NK-92 (cell line): Measurements from ENCODE around the gene CCDC86.

Experiments
- DNase-seq: peaks from one replicate; lab custom pipeline; 2025; ENCODE audit not compliant: unreplicated experiment; lab: John Stamatoyannopoulos, UW

The CCDC86 gene

DNA sequence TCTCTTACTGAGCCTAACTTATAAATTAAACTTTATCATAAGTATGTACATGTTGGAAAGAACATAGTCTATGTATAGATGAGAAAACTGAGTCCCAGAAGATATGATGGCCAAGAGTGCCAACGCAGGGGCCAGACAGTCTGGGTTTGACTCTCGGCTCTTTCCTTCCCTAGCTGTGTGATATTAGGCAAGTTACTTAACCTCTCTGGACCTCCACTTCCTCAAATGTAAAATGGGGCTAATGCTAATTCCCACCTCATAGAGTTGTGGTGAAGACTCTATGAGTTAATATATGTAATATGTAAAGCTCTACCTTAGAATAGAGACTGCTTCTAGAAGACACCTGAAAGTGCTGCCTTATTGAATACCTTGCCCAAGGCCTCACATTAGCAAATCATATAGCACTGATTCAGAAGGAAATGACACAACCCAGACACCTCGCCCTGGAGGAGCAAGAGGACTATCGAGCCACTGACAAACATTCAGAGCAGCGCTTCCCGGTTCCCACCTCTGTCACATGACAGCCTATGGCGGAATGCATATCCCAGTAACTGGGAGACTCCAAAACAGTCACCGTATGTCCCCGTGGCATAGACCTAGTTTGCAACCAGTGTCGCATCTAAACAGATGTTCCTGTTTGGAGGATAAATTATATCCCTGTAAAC is 11.3 kb upstream of the CCDC86 start:
- no peak for DNase-seq

- no peak for DNase-seq
Observed at GRCh38 chr11:60831143-60831500, 10.8 kb upstream of the CCDC86 start.

DNA sequence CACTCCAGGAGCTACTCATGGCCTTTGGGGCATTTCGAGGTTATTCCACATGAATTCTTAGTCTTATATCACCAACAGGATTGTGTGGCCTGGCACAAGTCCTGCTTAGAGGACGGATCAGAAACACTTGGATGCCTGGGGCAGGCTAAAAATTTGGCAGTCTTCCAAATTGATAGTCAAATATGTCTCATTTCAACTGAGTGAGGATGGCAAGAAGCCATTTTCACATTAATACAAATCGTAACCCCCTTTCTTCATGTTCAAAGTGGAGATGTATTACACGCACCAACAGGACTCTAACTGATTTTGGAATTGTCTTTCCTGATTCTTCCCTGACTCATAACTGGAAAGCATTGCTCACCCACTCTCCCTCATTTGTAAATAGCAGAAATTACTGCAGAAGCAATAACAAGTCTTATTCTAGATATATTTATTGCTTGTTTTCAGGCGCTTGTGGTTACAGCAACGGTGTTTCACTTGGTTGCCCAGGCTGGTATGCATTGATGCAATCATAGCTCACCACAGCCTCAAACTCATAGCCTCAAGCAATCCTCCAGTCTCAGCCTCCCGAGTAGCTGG is 10.3 kb upstream of the CCDC86 start:
- DNase-seq: no peak

DNA sequence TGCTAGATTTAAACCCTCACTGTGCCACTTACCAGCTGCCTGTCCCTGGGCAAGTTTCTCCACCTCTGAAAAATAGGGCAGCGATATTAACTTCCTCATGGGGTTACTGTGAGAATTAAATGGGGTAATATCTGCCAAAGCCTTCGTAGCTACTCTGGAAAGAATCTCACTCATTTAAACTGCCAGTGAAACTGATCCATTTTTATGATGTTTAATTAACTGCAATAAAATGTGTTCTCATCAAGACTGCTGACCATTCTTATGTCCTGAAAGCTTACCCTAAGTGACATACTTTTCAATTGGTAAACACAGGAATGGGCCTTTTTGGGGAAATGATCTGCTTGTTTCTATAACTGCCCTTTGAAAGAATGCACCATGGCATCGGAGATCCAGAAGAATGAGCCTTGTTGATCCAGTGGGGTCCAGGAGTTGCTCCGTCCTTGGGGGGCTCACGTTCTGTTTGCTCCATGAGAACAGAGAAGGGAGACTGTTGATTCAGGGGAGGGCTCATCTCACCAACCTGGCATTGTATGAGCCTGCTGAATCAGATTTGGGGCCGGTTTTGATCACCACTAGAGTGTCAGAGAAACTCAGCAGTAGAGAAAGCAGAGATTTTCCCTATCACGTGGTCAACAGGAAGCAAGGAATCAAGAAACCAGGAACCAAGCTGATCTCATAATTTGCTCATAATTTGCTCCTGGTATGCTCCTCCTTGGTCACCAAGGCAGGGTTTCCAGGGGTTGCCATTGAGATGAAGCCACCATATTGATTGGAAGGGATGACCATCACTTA is 7.0 kb upstream of the CCDC86 start:
- no peak for DNase-seq

DNA sequence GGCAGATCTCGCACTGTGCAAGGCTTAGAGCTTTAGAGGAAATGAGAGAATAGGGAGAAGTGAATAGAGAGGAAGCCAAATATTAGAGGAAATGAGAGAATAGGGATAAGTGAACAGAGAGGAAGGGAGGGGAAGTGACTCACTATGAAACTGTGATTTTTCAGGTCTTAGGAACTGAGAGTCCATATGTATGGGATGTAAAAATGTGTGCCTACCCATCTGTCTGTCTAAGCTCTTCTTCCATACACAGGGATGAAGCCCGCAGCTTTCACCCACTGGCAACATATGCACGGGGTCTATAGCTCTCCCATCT is 6.4 kb upstream of the CCDC86 start:
- no peak for DNase-seq

DNA sequence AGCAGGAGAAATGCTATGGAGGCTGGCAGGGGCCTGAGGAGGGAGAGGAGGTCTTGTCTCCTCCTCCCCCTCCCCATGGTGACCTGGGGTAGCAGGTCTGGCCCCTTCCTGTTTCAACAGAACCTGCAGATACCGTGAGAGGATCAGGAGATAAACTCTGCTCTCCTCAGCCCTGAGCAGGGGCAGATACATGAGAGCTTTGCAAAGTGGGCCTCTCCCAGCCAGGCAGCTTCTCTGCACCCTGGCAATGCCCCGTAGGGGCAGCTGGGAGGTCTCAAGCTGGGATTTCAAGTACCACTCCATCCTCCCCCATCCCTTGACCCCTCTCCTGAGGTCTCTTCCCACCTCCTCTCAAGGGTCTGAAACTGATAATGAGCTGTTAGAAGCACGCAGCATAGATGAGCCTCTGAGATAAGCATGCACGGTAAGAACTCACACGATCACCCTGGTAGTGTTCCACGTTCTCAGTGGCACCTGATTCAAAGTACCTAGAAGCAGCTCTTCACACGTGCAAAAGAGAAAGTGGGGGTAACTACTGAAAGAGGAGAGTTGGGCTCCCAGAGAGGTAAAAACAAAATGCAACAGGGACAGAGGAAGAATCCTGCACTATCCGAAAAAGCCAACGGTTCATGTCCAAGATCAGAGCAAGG is 4.9 kb upstream of the CCDC86 start:
- DNase-seq: no peak

- no peak for DNase-seq
Observed at GRCh38 chr11:60838132-60838531, 3.8 kb upstream of the CCDC86 start.

- no peak for DNase-seq
Observed at GRCh38 chr11:60840470-60841430, 1.2 kb upstream of the CCDC86 start.

DNA sequence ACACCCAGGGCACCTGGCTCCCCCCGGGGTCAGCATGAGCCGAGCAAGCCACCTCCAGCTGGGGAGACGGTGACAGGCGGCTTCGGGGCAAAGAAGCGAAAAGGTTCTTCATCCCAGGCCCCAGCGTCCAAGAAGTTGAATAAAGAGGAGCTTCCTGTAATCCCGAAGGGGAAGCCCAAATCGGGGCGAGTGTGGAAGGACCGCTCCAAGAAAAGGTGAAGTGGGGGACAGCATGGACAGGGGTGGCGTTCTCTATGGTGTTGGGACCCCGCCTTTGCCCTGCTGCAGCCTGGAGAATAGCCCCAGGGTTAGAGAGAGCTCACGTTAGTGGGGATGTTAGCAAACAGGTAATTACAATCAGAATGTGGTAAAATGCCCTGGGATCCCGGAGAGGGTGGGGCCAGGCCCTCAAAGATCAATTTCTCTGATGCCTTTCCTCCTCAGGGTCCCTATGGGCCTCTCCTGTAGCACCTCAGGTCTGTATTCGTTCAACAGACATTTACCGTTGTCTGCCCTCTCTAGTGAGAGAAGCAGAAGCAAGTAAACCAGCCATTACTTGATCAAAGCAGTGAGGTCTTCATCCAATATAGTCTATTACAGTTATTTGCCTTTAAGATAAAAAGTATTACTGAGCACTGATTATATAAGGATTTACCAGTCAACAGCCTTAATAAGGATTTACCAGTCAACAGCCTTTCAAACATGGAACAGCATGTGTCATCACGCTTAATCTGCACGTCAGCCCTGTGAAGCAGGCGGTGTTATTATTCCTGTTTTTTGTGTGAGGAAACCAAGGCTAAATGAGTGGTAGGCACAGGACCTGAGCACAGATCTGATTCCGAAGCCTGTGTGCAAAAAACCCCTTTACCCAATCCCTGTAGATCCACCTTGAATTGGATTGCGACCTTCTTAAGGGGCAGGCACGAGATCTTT is 1.0 kb downstream of the CCDC86 start:
- DNase-seq: no peak

GRCh38 chr11:60844045-60844869 is 2.3 kb downstream of the CCDC86 start:
- no peak for DNase-seq

- DNase-seq: no peak
Observed at GRCh38 chr11:60844870-60845221, 2.9 kb downstream of the CCDC86 start.

GRCh38 chr11:60845338-60845737 is 3.4 kb downstream of the CCDC86 start:
- DNase-seq: no peak

DNA sequence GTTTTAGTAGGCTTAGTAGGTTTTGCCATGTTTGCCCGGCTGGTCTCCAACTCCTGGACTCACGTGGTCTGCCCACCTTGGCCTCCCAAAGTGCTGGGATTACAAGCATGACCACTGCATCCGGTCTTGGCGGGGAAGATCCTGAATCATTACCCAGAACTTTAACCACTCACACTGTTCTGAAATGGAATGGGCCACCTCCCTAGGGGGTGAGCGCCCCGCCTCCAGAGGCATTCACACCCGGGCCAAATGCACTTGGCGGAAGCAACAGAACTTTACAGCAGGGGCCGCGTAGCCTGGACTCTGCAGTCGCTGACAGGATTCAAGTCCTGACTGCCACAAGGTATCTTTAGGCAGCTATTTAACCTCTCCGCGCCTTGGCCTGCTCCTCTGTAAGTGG is 5.4 kb downstream of the CCDC86 start:
- no peak for DNase-seq

- DNase-seq: no peak
Observed at GRCh38 chr11:60847896-60848295, 6.0 kb downstream of the CCDC86 start.

DNA sequence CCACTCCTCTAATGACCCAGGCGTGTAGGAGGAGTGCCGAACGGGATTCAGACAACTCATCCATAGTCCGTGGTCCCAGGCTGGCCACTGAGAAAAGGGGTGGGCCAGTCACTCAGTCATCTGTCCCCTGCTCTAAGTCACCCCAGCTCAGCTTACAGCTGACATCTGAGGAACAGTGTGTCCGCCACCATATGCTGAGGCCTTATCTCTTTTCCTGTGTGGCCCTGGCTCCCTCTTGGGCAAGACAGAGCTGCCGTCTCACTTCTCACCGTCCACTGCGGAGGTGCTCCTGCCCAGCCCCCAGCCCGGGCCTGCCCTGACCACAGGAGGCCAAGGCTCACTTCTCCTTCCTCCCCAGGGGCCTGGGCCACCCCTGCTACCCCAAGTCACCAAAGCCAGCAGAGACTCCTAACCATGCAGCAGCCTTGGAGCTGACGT is 6.8 kb downstream of the CCDC86 start:
- DNase-seq: no peak

- DNase-seq: no peak
Observed at GRCh38 chr11:60849641-60850520, 8.0 kb downstream of the CCDC86 start.

- DNase-seq: no peak
Observed at GRCh38 chr11:60851327-60852104, 9.6 kb downstream of the CCDC86 start.
